A673 (cell line): Measurements from ENCODE around the gene SIAH2. TPM values are rescaled to one million over a fixed set of nuclear protein-coding genes. Genes with fewer than 3 reads are reported as not detected.

Experiments
- BruUV-seq: library from RNA; stranded (reverse); fragments of 400-500 nt; replicated peaks from 2 replicates; lab custom pipeline; 2021; lab: Mats Ljungman, UMichigan
- CTCF ChIA-PET: fragments of 300-600 bp; sonication (Branson Sonifier 250); formaldehyde crosslinking; loops from one replicate; lab custom pipeline; 2022; ENCODE audit warnings: antibody characterized with exemption; lab: Charles Lee
- POLR2A ChIA-PET: fragments of 300-600 bp; sonication (Branson Sonifier 250); formaldehyde crosslinking; loops from one replicate; lab custom pipeline; 2022; ENCODE audit warnings: antibody characterized with exemption; ENCODE audit not compliant: low non-redundant PET; lab: Charles Lee
- DNase-seq: peaks from one replicate; pipeline ENCODE4 v3.0.0-alpha.2; 2015; ENCODE audit warnings: low spot score
- H3K27ac ChIP-seq: fragments of 200-600 bp; sonication (generic); 2 replicates; pipeline ENCODE4 v1.5.1; 2016; ENCODE audit warnings: mixed run types, low read depth, mild to moderate bottlenecking, mixed read lengths, antibody characterized with exemption, low read length; ENCODE audit not compliant: poor library complexity, severe bottlenecking
- H3K27me3 ChIP-seq: fragments of 200-600 bp; sonication (generic); replicated peaks from 2 replicates; pipeline ENCODE4 v1.6.1; 2017; ENCODE audit warnings: mixed run types, low read depth, mild to moderate bottlenecking, mixed read lengths, antibody characterized with exemption, low read length; ENCODE audit not compliant: insufficient read depth, poor library complexity
- H3K36me3 ChIP-seq: fragments of 200-600 bp; sonication (generic); 2 replicates; pipeline ENCODE4 v1.6.1; 2016; ENCODE audit warnings: mixed run types, mild to moderate bottlenecking, mixed read lengths, antibody characterized with exemption, low read length; ENCODE audit not compliant: insufficient read depth, poor library complexity, severe bottlenecking
- H3K4me1 ChIP-seq: fragments of 200-600 bp; sonication (generic); 2 replicates; pipeline ENCODE4 v1.6.1; 2017; ENCODE audit warnings: mixed run types, mild to moderate bottlenecking, mixed read lengths, antibody characterized with exemption, low read length; ENCODE audit not compliant: insufficient read depth, poor library complexity, severe bottlenecking
- H3K4me3 ChIP-seq: fragments of 200-600 bp; sonication (generic); 2 replicates; pipeline ENCODE4 v1.5.1; 2016; ENCODE audit warnings: low read depth, mixed run types, mild to moderate bottlenecking, mixed read lengths, low read length; ENCODE audit not compliant: poor library complexity, severe bottlenecking
- H3K9me3 ChIP-seq: fragments of 200-600 bp; sonication (generic); 2 replicates; pipeline ENCODE4 v1.6.1; 2016; ENCODE audit warnings: mixed run types, low read depth, mild to moderate bottlenecking, mixed read lengths, antibody characterized with exemption, low read length; ENCODE audit not compliant: poor library complexity, severe bottlenecking
- CTCF ChIP-seq: fragments of 300-800, 200-600 bp; sonication (generic); conservative IDR thresholded peaks from 2 replicates; pipeline ENCODE4 v1.5.1; 2017; ENCODE audit warnings: low read depth, mild to moderate bottlenecking, antibody characterized with exemption, low read length, moderate library complexity, mixed read lengths
- EZH2 ChIP-seq: fragments of 200-600 bp; sonication (generic); IDR thresholded peaks from 2 replicates; pipeline ENCODE4 v1.6.1; 2017; ENCODE audit warnings: borderline replicate concordance, low read depth, mild to moderate bottlenecking, mixed read lengths, antibody characterized with exemption, low read length; ENCODE audit not compliant: poor library complexity, severe bottlenecking
- intact Hi-C: fragments of 100-400 bp; cut with micrococcal nuclease; formaldehyde crosslinking; loops from one replicate; pipeline ENCODE4 v1.10.0; 2022; ENCODE audit not compliant: unreplicated experiment
- total RNA-seq: library from RNA; stranded (reverse); gene quantifications from 2 replicates; pipeline ENCODE4 v1.2.3, GENCODE V29; 2021

Gene SIAH2
- total RNA-seq, 1 experiment from 2014 or later, result 26.8 TPM

- TF ChIP-seq CTCF, result no peak
- TF ChIP-seq EZH2, result no peak
- CTCF ChIA-PET, result interaction anchor here (1.1 kb wide), 1 partner anchor 59 kb away, joined by 3 read pairs; no protein-coding TSS in a partner anchor
- intact Hi-C loops, result loop anchor here (5.0 kb wide), 1 partner anchor 42 kb away; the partner anchor contains the start of gene SIAH2
- DNase-seq, result no peak
- no TSS peak for BruUV-seq
- Histone ChIP-seq H3K9me3 (no peaks in the 10 kb centered on the region), H3K27me3 (no peaks in the 10 kb centered on the region), H3K36me3 (no peaks in the 10 kb centered on the region), H3K4me3 (no peak overlapping the region), H3K27ac (no peak overlapping the region), H3K4me1 (peaks cover 11% of the 10 kb centered on the region)
- POLR2A ChIA-PET, result no interaction called here
Observed at GRCh38 chr3:150720444-150720843, 42.5 kb downstream of the SIAH2 start.

- Histone ChIP-seq H3K4me1 (no peaks in the 10 kb centered on the region), H3K27me3 (no peaks in the 10 kb centered on the region), H3K27ac (no peak overlapping the region), H3K4me3 (no peak overlapping the region), H3K36me3 (no peaks in the 10 kb centered on the region), H3K9me3 (no peaks in the 10 kb centered on the region)
- CTCF ChIA-PET, result no interaction called here
- intact Hi-C loops, result no loop called here
- POLR2A ChIA-PET, result no interaction called here
- BruUV-seq, result no TSS peak
- TF ChIP-seq EZH2 (no peak), CTCF (no peak)
- no peak for DNase-seq
Observed at GRCh38 chr3:150710097-150710496, 52.9 kb downstream of the SIAH2 start.

- DNase-seq, result peak; percentile 93
- Histone ChIP-seq H3K4me1 (no peaks in the 10 kb centered on the region), H3K9me3 (no peaks in the 10 kb centered on the region), H3K36me3 (no peaks in the 10 kb centered on the region), H3K27ac (peak within 1 kb of the TSS; percentile 10), H3K27me3 (no peaks in the 10 kb centered on the region), H3K4me3 (peak within 1 kb of the TSS; percentile 61)
- no TSS peak for BruUV-seq
- no peak for TF ChIP-seq EZH2
- no peak for TF ChIP-seq CTCF
- intact Hi-C loops, result loop anchor here (5.0 kb wide), 1 partner anchor 102 kb away; the partner anchor contains the start of gene SELENOT
- CTCF ChIA-PET, result interaction anchor here (0.6 to 0.7 kb wide), 2 partner anchors 60 to 190 kb away, joined by 4 to 5 read pairs; no protein-coding TSS in a partner anchor
- POLR2A ChIA-PET, result no interaction called here
Observed at GRCh38 chr3:150703756-150704344, 59.1 kb downstream of the SIAH2 start, which contains the start of gene ERICH6. ERICH6 (minus strand) TSS chr3:150703920; CDS start chr3:150703898, 22 bp downstream.
